KBM-7 (cell line): ENCODE results near the gene TMEM176B.

Source experiments
- DNase-seq: peaks from one replicate; pipeline ENCODE4 v3.0.0-alpha.2; 2015
- in situ Hi-C: fragments of 300-500 bp; cut with MboI; formaldehyde crosslinking; loops from 2 replicates; pipeline ENCODE4 v1.14.3; 2020; ENCODE audit warnings: low sequenced_read_pairs, low pct_unique_long_range_greater_than_20kb, mixed read lengths

Gene TMEM176B

GRCh38 chr7:150766334-150766709 lies 33.8 kb downstream of the TMEM176B start:
- no peak for DNase-seq
- in situ Hi-C loops = no loop called here

- in situ Hi-C loops = no loop called here
- no peak for DNase-seq
Measured at GRCh38 chr7:150759479-150759878, 40.7 kb downstream of the TMEM176B start.

- peak; percentile 57 for DNase-seq
- in situ Hi-C loops = no loop called here
Measured at GRCh38 chr7:150756858-150757257, 43.3 kb downstream of the TMEM176B start.

GRCh38 chr7:150756166-150756565 lies 44.0 kb downstream of the TMEM176B start:
- in situ Hi-C loops = no loop called here
- no peak for DNase-seq

GRCh38 chr7:150755473-150756099 lies 44.6 kb downstream of the TMEM176B start:
- peak; percentile 71 for DNase-seq
- in situ Hi-C loops = no loop called here

GRCh38 chr7:150754951-150755350 lies 45.2 kb downstream of the TMEM176B start:
- in situ Hi-C loops = no loop called here
- DNase-seq = no peak

- DNase-seq = peak; percentile 72
- in situ Hi-C loops = no loop called here
Measured at GRCh38 chr7:150753826-150754603, 46.1 kb downstream of the TMEM176B start.

GRCh38 chr7:150753239-150753638 lies 46.9 kb downstream of the TMEM176B start:
- DNase-seq = no peak
- in situ Hi-C loops = no loop called here

- DNase-seq = no peak
- in situ Hi-C loops = no loop called here
Measured at GRCh38 chr7:150751702-150752101, 48.5 kb downstream of the TMEM176B start.

- in situ Hi-C loops = no loop called here
- DNase-seq = no peak
Measured at GRCh38 chr7:150748376-150748775, 51.8 kb downstream of the TMEM176B start.

- in situ Hi-C loops = no loop called here
- DNase-seq = no peak
Measured at GRCh38 chr7:150746921-150747320, 53.2 kb downstream of the TMEM176B start.

- in situ Hi-C loops = no loop called here
- no peak for DNase-seq
Measured at GRCh38 chr7:150745876-150746275, 54.3 kb downstream of the TMEM176B start.

GRCh38 chr7:150745086-150745485 lies 55.1 kb downstream of the TMEM176B start:
- no peak for DNase-seq
- in situ Hi-C loops = no loop called here

GRCh38 chr7:150744041-150744656 lies 56.0 kb downstream of the TMEM176B start:
- in situ Hi-C loops = no loop called here
- DNase-seq = no peak

GRCh38 chr7:150742286-150742968 lies 57.7 kb downstream of the TMEM176B start:
- in situ Hi-C loops = no loop called here
- DNase-seq = no peak
